Activated gamma-delta T cell (primary cell): ENCODE measurements around the gene DLG2.

ENCODE experiments used
- DNase-seq: peaks from one replicate; lab custom pipeline; 2025; lab: John Stamatoyannopoulos, UW

The DLG2 gene

GRCh38 chr11:83723999-83724398, 1903.1 kb downstream of the DLG2 start:
- no peak for DNase-seq

DNA sequence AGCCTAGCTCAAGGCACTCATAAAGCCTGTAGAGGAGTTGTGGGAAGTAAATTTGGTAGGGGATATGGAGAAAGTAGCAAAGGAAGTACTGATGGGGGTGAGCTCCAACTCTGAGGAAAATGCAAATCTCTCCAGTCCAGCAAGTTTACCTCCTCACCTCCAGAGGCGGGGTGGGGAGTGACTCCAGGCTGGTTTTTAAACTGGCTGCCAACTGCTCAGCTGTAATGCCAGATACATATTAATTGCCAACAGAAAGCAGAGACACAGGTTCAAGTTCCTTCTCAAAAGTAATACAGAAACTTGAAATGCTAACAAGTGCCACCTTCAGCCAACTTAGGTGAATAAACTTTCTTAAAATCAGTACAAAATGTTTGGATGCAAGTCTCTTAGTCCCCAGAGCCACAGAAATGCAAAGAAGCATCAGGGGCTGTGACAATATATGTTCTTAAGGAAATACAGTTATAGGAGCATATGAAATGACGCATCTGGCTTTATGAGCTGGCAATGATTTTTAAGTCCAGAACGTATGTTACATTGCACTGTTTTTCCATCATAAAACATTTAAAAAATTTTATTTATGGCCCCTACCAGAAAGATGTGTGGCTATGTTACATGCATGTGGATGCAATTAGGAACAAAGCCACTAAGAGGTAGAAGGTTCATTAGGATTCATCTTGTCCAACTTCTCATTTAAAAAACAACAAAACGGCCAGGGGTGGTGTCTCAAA, 1904.6 kb downstream of the DLG2 start:
- DNase-seq, result no peak

- no peak for DNase-seq
Measured at GRCh38 chr11:83721263-83721662, 1905.9 kb downstream of the DLG2 start.

- no peak for DNase-seq
Measured at GRCh38 chr11:83720675-83721074, 1906.5 kb downstream of the DLG2 start.

DNA sequence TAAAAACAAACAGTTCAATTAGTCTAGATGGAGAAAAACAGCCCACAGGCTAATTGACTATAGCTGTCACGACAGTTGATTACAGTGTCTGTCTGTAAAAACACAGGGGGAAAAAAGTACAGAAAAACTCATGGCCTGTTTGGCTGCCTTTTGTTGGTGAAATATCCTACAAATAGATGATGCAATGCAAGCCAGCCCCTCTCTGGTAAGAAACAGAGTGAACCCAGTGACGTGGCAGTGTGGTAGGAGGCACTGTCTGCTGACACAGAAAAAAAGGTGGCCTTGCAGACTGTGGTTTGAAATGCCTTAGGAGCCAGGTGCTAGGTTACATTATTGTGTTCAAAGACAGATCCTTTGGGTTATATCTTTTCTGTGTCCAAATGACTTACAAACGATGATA, 1909.6 kb downstream of the DLG2 start:
- DNase-seq, result no peak

GRCh38 chr11:83715927-83716535, 1911.1 kb downstream of the DLG2 start:
- no peak for DNase-seq

DNA sequence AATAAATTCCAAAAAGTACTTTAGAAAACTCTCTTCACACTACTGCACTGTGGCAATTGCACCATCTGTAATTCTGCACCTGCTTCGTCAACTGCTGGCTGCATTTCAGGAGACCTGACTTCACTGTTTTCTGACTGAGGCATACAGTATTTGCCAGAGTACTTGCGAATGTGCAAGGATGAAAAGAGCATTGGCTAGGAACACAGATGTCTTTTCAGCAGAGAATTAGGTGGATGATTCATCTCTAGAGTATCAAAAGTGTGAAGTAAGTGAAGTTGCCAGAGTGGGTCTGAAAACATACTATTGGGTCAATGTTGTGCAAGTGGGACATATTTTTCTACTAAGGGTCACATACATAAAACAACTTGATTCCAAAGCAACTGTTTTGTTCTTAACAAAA, 1913.4 kb downstream of the DLG2 start:
- DNase-seq, result no peak

DNA sequence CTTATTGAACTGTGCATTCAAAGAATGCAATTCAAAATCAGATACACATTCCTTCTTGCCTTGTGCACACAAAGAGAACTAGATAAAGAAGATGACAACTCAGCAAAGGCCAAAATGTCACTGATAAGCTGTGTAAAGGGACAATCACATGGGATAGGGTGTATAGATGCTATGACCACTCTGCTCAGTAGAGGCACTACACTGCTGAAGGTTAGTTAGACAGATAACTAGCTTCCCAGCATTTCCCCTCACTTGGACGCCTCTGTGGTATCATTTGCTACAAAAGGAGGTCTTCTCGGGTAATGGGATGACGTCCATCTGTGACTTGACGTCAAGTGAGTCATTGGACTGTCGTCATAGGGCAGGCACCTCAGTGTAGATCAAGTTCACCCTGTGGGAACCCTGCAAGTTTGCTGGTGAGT, 1916.0 kb downstream of the DLG2 start:
- DNase-seq, result no peak

DNA sequence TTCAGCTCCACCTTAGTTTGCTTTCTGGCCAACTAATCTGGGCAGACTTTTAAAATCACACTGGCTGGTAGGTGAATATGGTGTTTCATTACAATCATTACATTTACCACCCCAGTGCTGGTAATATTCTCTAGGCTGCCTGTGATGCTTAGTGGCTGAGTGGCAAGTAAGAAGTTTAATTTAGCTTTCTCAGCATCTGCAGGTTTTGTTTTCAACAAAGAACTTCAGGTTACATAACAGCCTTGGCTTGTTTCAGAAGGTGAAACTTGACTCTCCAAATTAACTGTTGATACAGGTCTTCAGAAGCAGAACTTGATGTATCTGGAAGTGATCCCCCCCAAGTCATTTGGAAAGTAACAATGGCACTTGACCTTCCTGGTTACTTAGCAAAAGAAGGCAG, 1917.7 kb downstream of the DLG2 start:
- DNase-seq, result no peak

DNA sequence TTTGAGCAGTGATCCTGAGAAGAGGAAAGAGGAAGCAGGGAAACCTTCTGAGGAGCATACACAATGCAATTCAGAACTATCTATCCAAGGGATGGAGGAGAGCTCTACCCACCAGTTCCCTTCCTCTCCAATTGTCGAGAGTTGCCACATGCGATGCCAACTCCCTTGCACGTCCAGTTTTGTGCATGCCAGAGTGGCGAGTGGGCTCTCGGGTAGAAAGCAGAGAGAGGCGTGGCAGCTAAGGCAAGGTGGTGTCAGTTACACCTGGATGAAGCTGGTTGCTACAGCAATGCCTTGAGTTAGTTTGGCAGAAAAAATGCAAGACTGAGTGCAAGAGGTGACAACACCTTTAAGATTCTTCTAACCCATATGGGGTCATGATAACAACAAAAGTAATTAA, 1920.6 kb downstream of the DLG2 start:
- DNase-seq, result no peak

- DNase-seq, result no peak
Measured at GRCh38 chr11:83702796-83703195, 1924.3 kb downstream of the DLG2 start.

GRCh38 chr11:83697518-83697917, 1929.6 kb downstream of the DLG2 start:
- no peak for DNase-seq

GRCh38 chr11:83695046-83695445, 1932.1 kb downstream of the DLG2 start:
- no peak for DNase-seq

GRCh38 chr11:83694191-83694910, 1932.8 kb downstream of the DLG2 start:
- DNase-seq, result no peak

DNA sequence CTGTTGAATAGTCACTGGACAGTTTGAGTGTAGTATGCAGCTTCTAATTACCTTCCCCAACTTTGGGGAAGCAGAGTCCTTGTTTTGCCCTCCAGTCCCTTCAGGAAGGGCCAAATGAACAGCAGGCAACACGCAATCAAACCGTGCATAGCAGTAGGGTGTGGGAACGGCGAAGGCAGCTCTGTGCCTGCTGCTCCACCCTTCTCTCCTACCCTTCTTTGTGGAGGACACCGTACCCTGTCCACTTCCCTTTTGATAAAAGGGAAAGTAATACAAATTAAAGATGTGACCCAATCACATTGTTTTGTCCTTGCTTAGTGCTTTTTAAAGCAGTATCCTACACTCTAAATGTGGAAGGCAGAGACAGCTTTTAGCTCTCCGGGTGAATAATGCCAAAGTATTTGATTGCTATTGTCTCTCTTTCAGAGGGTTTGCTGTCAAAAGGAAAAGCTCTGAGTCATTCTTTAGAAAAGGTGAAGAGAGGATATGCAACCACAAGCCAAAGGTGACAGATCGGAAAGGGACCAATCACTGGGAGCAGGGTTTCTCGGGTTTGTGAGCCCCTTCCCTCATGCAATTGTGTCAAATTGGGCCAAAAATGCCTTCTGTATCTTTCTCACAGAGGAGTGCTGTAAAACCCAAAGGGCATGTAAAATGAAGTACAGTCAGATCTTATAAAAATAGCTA, 1933.7 kb downstream of the DLG2 start:
- no peak for DNase-seq

GRCh38 chr11:83692675-83693074, 1934.5 kb downstream of the DLG2 start:
- no peak for DNase-seq

DNA sequence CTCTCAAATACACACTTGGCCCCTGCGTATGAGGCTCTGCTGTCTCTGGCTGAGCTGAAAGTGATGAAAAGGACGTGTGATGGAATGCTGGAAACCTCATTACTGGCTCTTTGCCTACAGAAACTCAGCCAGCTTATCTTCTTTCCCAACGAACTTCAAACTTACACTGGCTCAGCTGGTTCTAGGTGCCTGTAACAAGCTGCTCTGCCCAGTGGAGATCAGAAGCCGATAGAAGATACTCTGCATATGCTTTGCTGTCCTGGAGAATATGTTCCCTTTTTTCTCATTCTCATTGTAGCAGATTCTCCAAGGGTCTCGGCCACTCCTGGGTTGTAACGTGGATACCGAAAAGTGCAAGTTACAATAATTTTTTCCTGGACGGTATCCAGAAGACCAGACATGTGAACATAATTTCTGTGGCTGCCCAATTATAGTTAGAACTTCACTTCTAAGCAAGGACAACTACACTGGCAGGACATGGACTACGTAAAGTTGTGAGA, 1935.6 kb downstream of the DLG2 start:
- no peak for DNase-seq

DNA sequence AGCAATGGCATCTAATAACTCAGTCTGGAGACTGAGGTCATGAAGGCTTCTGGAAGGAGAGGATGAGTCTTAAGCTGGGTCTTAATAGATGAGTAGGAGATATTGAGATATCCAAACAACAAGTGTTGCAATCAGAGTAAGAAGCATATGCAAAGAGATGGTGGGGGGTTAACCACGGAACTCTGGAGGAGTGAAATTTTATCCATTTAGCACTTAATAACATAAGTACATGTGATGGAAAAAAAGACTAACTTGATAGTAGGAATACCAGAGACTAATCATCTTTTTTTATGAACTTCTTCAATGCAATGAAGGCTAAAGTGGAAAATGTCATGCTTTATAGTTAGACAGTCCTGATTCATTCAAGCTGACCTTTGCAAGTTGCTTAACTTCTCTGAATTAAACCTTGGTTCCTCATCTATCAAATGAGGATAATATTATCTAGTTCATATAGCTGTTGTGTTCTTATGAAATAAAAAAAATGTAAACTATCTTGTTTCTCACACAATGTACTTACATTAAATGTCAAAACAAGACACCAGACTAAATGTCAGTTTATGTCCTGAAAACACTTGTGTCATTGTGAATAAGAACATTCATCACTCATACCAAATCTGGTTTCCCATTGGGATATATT, 1937.9 kb downstream of the DLG2 start:
- DNase-seq, result no peak

- no peak for DNase-seq
Measured at GRCh38 chr11:83687787-83688186, 1939.4 kb downstream of the DLG2 start.

- DNase-seq, result no peak
Measured at GRCh38 chr11:83685730-83686129, 1941.4 kb downstream of the DLG2 start.

GRCh38 chr11:83684071-83684470, 1943.1 kb downstream of the DLG2 start:
- DNase-seq, result no peak

DNA sequence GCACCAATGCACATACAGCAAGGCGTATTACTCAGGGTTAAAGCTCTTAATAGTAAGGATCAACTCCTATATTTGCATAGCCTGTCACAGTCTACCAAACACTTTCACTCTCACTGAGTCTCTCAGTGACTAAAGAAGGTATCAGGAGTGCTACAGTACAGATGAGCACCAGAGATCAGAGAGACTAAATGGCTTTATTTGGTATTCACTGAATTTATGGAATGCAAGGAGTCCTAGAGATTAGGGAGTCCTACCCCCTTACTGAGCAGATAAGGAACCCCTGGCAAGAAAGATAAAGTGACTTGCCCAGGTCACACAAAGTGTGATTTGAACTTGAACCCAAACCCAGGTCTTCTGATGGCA, 1944.6 kb downstream of the DLG2 start:
- no peak for DNase-seq
